T-helper 2 cell treated with Interferon-gamma antibody and Interleukin-4, amounts not matched to agents 5 μg/mL and 100 μg/mL, for 36 hours (primary cell): ENCODE data around the gene C22orf39.

ENCODE experiments used
- DNase-seq: peaks from one replicate; pipeline ENCODE4 v3.0.0; 2021; ENCODE audit warnings: low spot score
- H3K27ac Mint-ChIP-seq: one replicate; pipeline ENCODE4 v1.8.0; 2021; ENCODE audit warnings: mild to moderate bottlenecking, mixed read lengths
- H3K27me3 Mint-ChIP-seq: one replicate; pipeline ENCODE4 v1.8.0; 2021; ENCODE audit warnings: low read depth, mixed read lengths
- H3K36me3 Mint-ChIP-seq: one replicate; pipeline ENCODE4 v1.8.0; 2021; ENCODE audit warnings: low read depth, mixed read lengths
- H3K4me1 Mint-ChIP-seq: one replicate; pipeline ENCODE4 v1.8.0; 2021; ENCODE audit warnings: low read depth, mixed read lengths
- H3K4me3 Mint-ChIP-seq: one replicate; pipeline ENCODE4 v1.8.0; 2022; ENCODE audit warnings: mild to moderate bottlenecking, moderate library complexity, mixed read lengths
- H3K9me3 Mint-ChIP-seq: one replicate; pipeline ENCODE4 v1.8.0; 2021; ENCODE audit warnings: mixed read lengths

Gene C22orf39

DNA sequence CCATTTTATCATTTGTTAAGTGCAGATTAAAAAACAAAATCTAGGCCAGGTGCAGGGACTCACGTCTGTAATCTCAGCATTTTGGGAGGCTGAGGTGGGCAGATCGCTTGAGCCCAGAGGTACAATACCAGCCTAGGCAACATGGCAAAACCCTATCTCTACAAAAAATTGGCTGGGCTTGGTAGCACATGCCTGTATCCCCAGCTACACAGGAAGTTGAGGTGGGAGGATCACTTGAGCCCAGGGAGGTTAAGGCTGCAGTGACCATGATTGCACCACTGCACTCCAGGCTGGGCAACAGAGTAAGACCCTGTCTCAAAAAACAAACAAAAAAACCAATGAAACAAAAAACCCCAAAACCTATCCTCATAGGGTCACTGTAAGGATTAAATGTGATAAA, 48.9 kb downstream of the C22orf39 start:
- Mint-ChIP-seq H3K4me1 (no peaks in the 10 kb centered on the region), H3K9me3 (no peaks in the 10 kb centered on the region), H3K27me3 (no peaks in the 10 kb centered on the region), H3K36me3 (peaks cover 36% of the 10 kb centered on the region), H3K27ac (no peak overlapping the region), H3K4me3 (no peak overlapping the region)
- DNase-seq: no peak

DNA sequence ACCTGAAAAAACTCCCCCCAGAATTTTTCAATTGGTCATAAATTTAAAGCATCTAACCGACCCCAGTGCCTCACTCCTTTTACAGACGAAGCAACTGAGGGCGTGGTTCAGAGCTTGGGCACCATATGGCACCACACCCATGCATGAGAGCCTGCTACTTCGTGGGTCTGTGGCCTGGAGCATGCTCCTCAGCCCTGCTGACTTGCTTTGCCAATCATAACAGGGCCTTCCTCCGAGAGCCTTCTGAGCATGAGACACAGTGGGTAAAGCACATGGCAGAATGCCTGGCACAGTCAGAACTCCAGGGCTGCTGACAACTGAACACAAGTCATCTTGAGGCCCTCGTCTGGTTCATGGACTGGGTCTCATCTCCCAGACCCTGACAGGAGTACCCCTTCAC, 49.3 kb downstream of the C22orf39 start:
- Mint-ChIP-seq H3K4me1 (no peaks in the 10 kb centered on the region), H3K27me3 (no peaks in the 10 kb centered on the region), H3K36me3 (peaks cover 37% of the 10 kb centered on the region), H3K27ac (no peak overlapping the region), H3K4me3 (no peak overlapping the region), H3K9me3 (no peaks in the 10 kb centered on the region)
- DNase-seq: no peak

DNA sequence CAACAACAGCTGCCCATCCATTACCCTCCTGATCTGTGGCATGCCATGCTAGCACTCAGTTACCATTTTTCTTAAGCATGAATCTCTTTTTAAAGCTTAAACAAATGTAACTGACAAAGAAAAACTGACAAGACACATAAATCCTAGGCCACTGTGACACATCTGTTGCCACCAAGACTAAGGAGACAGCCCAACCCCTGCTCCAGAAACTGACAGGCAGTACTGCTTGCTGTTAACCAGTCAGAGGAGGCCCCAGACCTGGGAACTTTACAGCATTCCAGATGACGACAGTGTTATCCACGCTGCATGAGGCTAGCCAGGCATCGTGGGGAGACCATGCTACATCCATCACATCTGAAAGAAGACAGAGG, 49.8 kb downstream of the C22orf39 start:
- no peak overlapping the region for H3K4me3 Mint-ChIP-seq
- no peak for DNase-seq
- no peaks in the 10 kb centered on the region for H3K27me3 Mint-ChIP-seq
- H3K9me3 Mint-ChIP-seq: no peaks in the 10 kb centered on the region
- H3K36me3 Mint-ChIP-seq: peaks cover 40% of the 10 kb centered on the region
- no peaks in the 10 kb centered on the region for H3K4me1 Mint-ChIP-seq
- H3K27ac Mint-ChIP-seq: no peak overlapping the region

DNA sequence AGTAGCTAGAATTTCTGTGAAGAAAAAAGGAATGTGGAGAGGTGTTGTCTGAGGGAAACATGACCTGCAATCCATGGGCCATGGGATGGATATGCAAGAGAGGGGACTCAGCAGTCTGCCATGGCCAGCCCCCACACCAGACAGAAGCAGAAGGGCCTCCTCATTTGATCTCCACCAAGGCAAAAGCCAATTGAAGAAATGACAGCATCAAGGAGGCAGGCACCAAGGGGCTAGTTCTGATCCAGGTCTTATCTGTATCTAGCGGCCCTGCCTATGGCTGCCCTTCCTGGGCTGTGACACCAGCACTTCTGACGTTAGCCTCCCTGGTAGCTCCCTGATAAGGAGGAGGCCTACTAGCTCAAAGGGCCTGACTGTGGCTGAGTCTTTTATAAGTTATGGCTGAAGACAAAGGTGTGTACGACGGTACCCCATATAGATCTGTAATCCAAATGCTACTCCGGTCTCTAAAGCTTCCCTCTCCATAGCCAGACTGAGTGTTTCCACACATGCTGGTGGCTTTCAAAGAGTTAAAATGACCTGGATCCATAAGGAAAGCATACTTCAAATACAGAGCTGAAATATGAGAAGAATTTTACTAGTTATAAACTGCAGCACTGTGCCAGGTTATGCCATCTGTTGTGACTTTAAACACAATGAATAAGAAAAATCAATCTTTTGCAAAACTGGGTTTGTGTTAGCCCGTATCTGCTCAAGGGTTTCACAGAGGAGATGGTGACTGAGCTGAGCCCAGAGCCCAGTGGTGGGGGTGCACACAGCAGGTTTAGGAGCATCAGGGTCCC, 50.4 kb downstream of the C22orf39 start:
- H3K9me3 Mint-ChIP-seq: no peaks in the 10 kb centered on the region
- H3K27ac Mint-ChIP-seq: no peak overlapping the region
- H3K4me1 Mint-ChIP-seq: no peaks in the 10 kb centered on the region
- H3K4me3 Mint-ChIP-seq: no peak overlapping the region
- peaks cover 41% of the 10 kb centered on the region for H3K36me3 Mint-ChIP-seq
- no peak for DNase-seq
- no peaks in the 10 kb centered on the region for H3K27me3 Mint-ChIP-seq

DNA sequence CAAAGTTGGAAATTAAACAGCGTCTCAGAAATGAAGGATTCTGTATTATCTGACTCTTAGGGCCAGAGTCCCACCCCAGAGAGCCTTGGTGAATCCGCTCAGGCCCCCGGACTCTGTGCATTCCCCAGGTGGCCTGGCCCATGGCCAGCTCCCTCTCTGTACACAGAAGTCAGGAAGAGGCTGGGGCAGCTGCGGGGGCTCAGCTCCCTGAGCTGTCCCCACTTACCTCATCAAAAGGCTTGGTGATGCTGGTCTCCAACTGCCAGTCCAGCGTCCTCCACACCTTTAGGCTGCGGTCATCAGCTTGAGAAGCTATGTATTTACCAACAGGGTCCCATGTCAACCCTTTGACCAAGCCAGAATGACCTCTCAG, 51.0 kb downstream of the C22orf39 start:
- H3K4me3 Mint-ChIP-seq: no peak overlapping the region
- H3K27me3 Mint-ChIP-seq: no peaks in the 10 kb centered on the region
- no peaks in the 10 kb centered on the region for H3K4me1 Mint-ChIP-seq
- no peaks in the 10 kb centered on the region for H3K9me3 Mint-ChIP-seq
- H3K36me3 Mint-ChIP-seq: peaks cover 38% of the 10 kb centered on the region
- H3K27ac Mint-ChIP-seq: no peak overlapping the region
- DNase-seq: no peak

DNA sequence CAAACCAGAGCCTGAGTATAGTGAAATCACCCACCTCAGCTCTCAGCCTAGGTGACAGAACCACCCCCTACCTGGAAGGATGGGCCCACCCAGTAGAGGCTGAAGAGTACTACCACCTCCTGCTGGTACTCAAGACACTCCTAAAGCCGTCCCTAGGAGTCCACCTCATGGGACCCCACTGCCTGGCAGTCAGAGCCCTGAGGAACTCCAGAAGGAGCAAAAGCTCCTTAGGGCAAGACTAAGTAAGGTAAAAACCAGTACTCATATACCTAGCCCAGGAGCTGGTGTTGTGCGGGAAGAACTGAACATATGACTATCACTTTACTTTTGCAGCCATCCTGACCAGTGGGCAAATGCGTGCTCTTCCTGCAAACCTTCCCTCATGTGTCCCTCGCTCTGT, 52.2 kb downstream of the C22orf39 start:
- Mint-ChIP-seq H3K27ac (no peak overlapping the region), H3K36me3 (peaks cover 38% of the 10 kb centered on the region), H3K4me1 (peaks cover 2% of the 10 kb centered on the region), H3K4me3 (no peak overlapping the region), H3K27me3 (no peaks in the 10 kb centered on the region), H3K9me3 (no peaks in the 10 kb centered on the region)
- no peak for DNase-seq

DNA sequence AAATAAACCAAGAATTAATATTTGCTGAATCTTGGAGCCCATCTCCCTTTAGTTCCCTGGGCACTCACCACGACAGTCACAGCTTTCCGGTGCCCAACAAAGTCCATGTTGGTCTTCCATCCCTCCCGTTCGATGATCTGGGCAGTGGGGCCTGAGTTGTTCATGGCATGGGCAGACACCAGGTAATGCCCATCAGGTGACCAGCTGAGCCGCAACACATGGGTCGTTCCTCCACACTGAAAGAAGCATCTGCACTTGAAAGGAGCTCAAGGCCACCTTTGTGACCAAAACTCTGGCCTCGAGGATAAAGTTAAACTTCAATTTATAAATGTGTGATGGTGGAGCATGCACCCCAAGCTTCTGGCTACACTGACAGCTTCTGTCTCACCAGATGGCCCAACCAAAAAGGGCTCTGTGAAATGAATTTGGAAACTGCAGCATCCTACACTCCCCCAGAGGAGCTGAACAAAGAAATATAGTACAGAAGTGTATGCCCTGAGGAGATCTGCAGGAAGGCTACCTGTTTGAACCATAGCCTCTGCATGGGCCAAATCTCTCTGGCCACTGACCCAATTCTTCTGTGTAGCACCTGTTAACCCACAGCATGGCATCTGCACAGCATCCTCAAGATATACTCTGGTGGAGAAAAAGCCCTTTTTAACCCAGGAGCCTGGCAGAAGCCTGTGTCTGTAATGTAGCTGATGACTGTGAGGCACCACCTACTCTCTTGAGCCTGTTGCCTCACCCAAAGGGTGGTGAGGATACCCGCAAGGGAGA, 53.0 kb downstream of the C22orf39 start:
- no peak overlapping the region for H3K4me3 Mint-ChIP-seq
- no peak for DNase-seq
- H3K9me3 Mint-ChIP-seq: no peaks in the 10 kb centered on the region
- H3K4me1 Mint-ChIP-seq: peaks cover 2% of the 10 kb centered on the region
- peaks cover 42% of the 10 kb centered on the region for H3K36me3 Mint-ChIP-seq
- H3K27me3 Mint-ChIP-seq: no peaks in the 10 kb centered on the region
- no peak overlapping the region for H3K27ac Mint-ChIP-seq

DNA sequence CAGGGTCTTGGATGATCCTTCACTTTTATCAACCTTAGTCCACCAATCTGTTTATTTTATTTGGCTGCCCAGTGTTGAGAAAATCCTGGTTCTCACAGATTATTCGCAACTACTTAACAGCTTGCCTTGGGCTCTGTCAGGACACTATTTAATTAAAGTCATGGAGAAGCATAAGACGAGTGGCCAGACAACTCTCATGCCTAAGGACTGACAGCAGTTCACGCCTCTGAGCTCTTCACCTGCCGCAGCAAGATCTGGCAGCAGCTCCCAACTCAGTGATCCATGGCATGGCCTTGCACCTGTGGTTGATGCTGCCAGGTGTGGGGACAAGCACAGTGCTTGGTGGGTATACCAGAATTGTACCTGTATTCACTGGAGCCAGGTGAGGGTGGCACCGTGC, 53.8 kb downstream of the C22orf39 start:
- H3K4me1 Mint-ChIP-seq: peaks cover 2% of the 10 kb centered on the region
- H3K9me3 Mint-ChIP-seq: no peaks in the 10 kb centered on the region
- no peak overlapping the region for H3K4me3 Mint-ChIP-seq
- peaks cover 46% of the 10 kb centered on the region for H3K36me3 Mint-ChIP-seq
- DNase-seq: no peak
- no peak overlapping the region for H3K27ac Mint-ChIP-seq
- H3K27me3 Mint-ChIP-seq: no peaks in the 10 kb centered on the region
